SK-N-SH (cell line): ENCODE data around the gene EIPR1. TPM values are rescaled to one million over a fixed set of nuclear protein-coding genes. Genes with fewer than 3 reads are reported as not detected.

Source experiments
- CTCF ChIA-PET: fragments of 300-600, 350-600 bp; formaldehyde crosslinking; extraction: SDS; loops from one replicate; lab custom pipeline; 2021; lab: Yijun Ruan, JAX
- POLR2A ChIA-PET: fragments of 350-600 bp; sonication (Branson Sonifier 250); formaldehyde crosslinking; extraction: SDS; loops from one replicate; lab custom pipeline; 2020; ENCODE audit warnings: antibody characterized with exemption, inconsistent platforms; lab: Yijun Ruan, JAX
- DNase-seq: peaks from one replicate; pipeline ENCODE4 v3.0.0; 2012
- H2AFZ ChIP-seq: fragments of 200-600 bp; sonication (generic); 2 replicates; pipeline ENCODE4 v1.8.1; 2016; ENCODE audit warnings: antibody characterized with exemption, mild to moderate bottlenecking, low read depth
- H3F3A ChIP-seq: fragments of 200-600 bp; sonication (generic); replicated peaks from 2 replicates; pipeline ENCODE3; 2016; ENCODE audit warnings: antibody characterized with exemption, mild to moderate bottlenecking; ENCODE audit not compliant: insufficient read depth
- H3K27ac ChIP-seq, 2 experiments: fragments of 200-500 bp in 1 of 2; fragments of 200-600 bp in 1 of 2; sonication (Bioruptor generic) in 1 of 2; sonication (generic), shearing (Covaris generic) in 1 of 2; 2 replicates each; pipeline versions ENCODE4 v1.5.1 to v1.6.1; 2014 to 2016; ENCODE audit warnings: low read depth in 2 of 2, inconsistent platforms in 1 of 2, low read length in 1 of 2, mild to moderate bottlenecking in 1 of 2, mixed read lengths in 1 of 2
- H3K27me3 ChIP-seq: fragments of 200-600 bp; sonication (generic), shearing (Covaris generic); 2 replicates; pipeline ENCODE4 v1.6.1; 2016; ENCODE audit warnings: mixed run types; ENCODE audit not compliant: insufficient read depth
- H3K36me3 ChIP-seq, 2 experiments: fragments of 200-500 bp in 1 of 2; fragments of 200-600 bp in 1 of 2; sonication (Bioruptor generic) in 1 of 2; sonication (generic) in 1 of 2; replicated peaks in 1 of 2; 2 replicates each; pipeline versions ENCODE3 to v1.5.1; 2014 to 2016; ENCODE audit warnings: low read length in 1 of 2, mild to moderate bottlenecking in 1 of 2; ENCODE audit not compliant: insufficient read depth in 2 of 2, control insufficient read depth in 1 of 2
- H3K4me1 ChIP-seq, 2 experiments: fragments of 200-500 bp in 1 of 2; fragments of 200-600 bp in 1 of 2; sonication (Bioruptor generic) in 1 of 2; sonication (generic), shearing (Covaris generic) in 1 of 2; 2 replicates each; pipeline versions ENCODE4 v1.5.1 to v1.6.1; 2014 to 2016; ENCODE audit warnings: low read depth in 1 of 2, low read length in 1 of 2, mixed run types in 1 of 2; ENCODE audit not compliant: insufficient read depth in 2 of 2, control insufficient read depth in 1 of 2
- H3K4me2 ChIP-seq: fragments of 200-600 bp; sonication (generic), shearing (Covaris generic); 2 replicates; pipeline ENCODE4 v1.6.1; 2017; ENCODE audit warnings: mixed run types
- H3K4me3 ChIP-seq, 2 experiments: fragments of 200-500 bp in 1 of 2; fragments of 200-600 bp in 1 of 2; sonication (Bioruptor generic) in 1 of 2; sonication (generic), shearing (Covaris generic) in 1 of 2; 2 replicates each; pipeline versions ENCODE4 v1.5.1 to v1.8.1; 2014 to 2016; ENCODE audit warnings: low read depth in 2 of 2, inconsistent platforms in 1 of 2, low read length in 1 of 2, mild to moderate bottlenecking in 1 of 2, mixed read lengths in 1 of 2, moderate library complexity in 1 of 2
- H3K79me2 ChIP-seq: fragments of 200-600 bp; sonication (generic); 2 replicates; pipeline ENCODE4 v1.8.1; 2017; ENCODE audit warnings: mild to moderate bottlenecking; ENCODE audit not compliant: insufficient read depth
- H3K9ac ChIP-seq: fragments of 200-600 bp; sonication (generic); 2 replicates; pipeline ENCODE4 v1.6.1; 2017; ENCODE audit warnings: mixed run types
- H3K9me2 ChIP-seq: fragments of 200-600 bp; sonication (generic); 2 replicates; pipeline ENCODE4 v1.6.1; 2017; ENCODE audit warnings: mixed run types
- H3K9me3 ChIP-seq: fragments of 200-600 bp; sonication (generic); 2 replicates; pipeline ENCODE4 v1.6.1; 2017; ENCODE audit warnings: mixed run types, mild to moderate bottlenecking, moderate library complexity
- H4K20me1 ChIP-seq: fragments of 200-600 bp; sonication (generic); 2 replicates; pipeline ENCODE4 v1.6.1; 2017; ENCODE audit warnings: mild to moderate bottlenecking, mixed run types; ENCODE audit not compliant: insufficient read depth
- CHD2 ChIP-seq: fragments of 150-350 bp; IDR thresholded peaks from 2 replicates; pipeline ENCODE4 v1.6.1; 2018; ENCODE audit warnings: low read length; ENCODE audit not compliant: partially characterized antibody
- CTCF ChIP-seq: fragments of 200-600 bp; sonication (generic); IDR thresholded peaks from 2 replicates; pipeline ENCODE4 v1.6.1; 2017; ENCODE audit warnings: antibody characterized with exemption, mild to moderate bottlenecking, moderate library complexity
- FOSL2 ChIP-seq: IDR thresholded peaks from 2 replicates; pipeline ENCODE4 v1.4.0; 2012; ENCODE audit warnings: low read depth, mild to moderate bottlenecking, moderate library complexity, borderline replicate concordance
- FOXM1 ChIP-seq: IDR thresholded peaks from 2 replicates; pipeline ENCODE4 v1.4.0; 2012; ENCODE audit warnings: low read depth, mild to moderate bottlenecking
- GABPA ChIP-seq: IDR thresholded peaks from 2 replicates; pipeline ENCODE4 v1.4.0; 2012; ENCODE audit warnings: low read depth, mild to moderate bottlenecking
- IRF3 ChIP-seq: fragments of 150-350 bp; IDR thresholded peaks from 2 replicates; pipeline ENCODE4 v1.6.1; 2016; ENCODE audit warnings: mild to moderate bottlenecking, low read depth, low read length
- MAX ChIP-seq: IDR thresholded peaks from 2 replicates; pipeline ENCODE4 v1.4.0; 2012; ENCODE audit warnings: low read depth
- MEF2A ChIP-seq: IDR thresholded peaks from 2 replicates; pipeline ENCODE4 v1.4.0; 2012; ENCODE audit warnings: low read depth, borderline replicate concordance
- NRF1 ChIP-seq: IDR thresholded peaks from 2 replicates; pipeline ENCODE4 v1.6.1; 2012; ENCODE audit warnings: low read depth, mild to moderate bottlenecking, low read length
- PBX3 ChIP-seq: IDR thresholded peaks from 2 replicates; pipeline ENCODE4; 2012
- REST ChIP-seq: IDR thresholded peaks from 2 replicates; pipeline ENCODE4 v1.6.1; 2012; ENCODE audit warnings: mild to moderate bottlenecking, low read depth, low read length, moderate library complexity
- RFX5 ChIP-seq: IDR thresholded peaks from 2 replicates; pipeline ENCODE4 v1.6.1; 2012; ENCODE audit warnings: mild to moderate bottlenecking, improper control_type of control experiment, low read length
- USF1 ChIP-seq: IDR thresholded peaks from 2 replicates; pipeline ENCODE4 v1.4.0; 2012; ENCODE audit warnings: low read depth, borderline replicate concordance
- YY1 ChIP-seq: IDR thresholded peaks from 2 replicates; pipeline ENCODE4 v1.4.0; 2012; ENCODE audit warnings: low read depth, mild to moderate bottlenecking
- WGBS: methylation state at CpG from one replicate; pipeline ENCODE4 v1.1.6; 2017; ENCODE audit warnings: low lambda C conversion rate; 5-methylcytosine and 5-hydroxymethylcytosine counted together
- polyA plus RNA-seq, 3 experiments: library from polyadenylated mRNA; depleted of rRNA; stranded (reverse); fragments of >200 nt; gene quantifications; 2 replicates each; pipeline ENCODE4 v1.2.3, GENCODE V29; 2012

EIPR1 gene
- polyA plus RNA-seq, 1 of the 3 experiments (the other 2 are of a cell fraction), result 85.9 TPM

- no peak overlapping the region for H3K9ac ChIP-seq
- TF ChIP-seq FOSL2, result no peak
- TF ChIP-seq REST, result no peak
- no peak for TF ChIP-seq RFX5
- no peak for TF ChIP-seq PBX3
- TF ChIP-seq, all 33 proteins: peak for 0
- Histone ChIP-seq H3K9me3 (no peaks in the 10 kb centered on the region), H3F3A (no peaks in the 10 kb centered on the region), H3K79me2 (peaks cover 5% of the 10 kb centered on the region; the same call in 1 of the 2 replicates), H4K20me1 (no peaks in the 10 kb centered on the region), H3K4me2 (no peak overlapping the region), H3K4me3 (no peak overlapping the region), H2AFZ (no peak overlapping the region), H3K9me2 (no peaks in the 10 kb centered on the region), H3K27me3 (no peaks in the 10 kb centered on the region), H3K27ac (no peak overlapping the region), H3K36me3 (peaks cover 3 to 10% of the 10 kb centered on the region in 2 experiments), H3K4me1 (no peaks in the 10 kb centered on the region; a peak in 1 of 4 replicates)
- no peak for DNase-seq
- POLR2A ChIA-PET, result no interaction called here
- CTCF ChIA-PET, result no interaction called here
- WGBS, result 95% methylated on average over 8 of the region's 8 CpGs
These were observed 36.3 kb downstream of the EIPR1 start for GRCh38 chr2:3341336-3341735.

- ChIA-PET CTCF (no interaction called here), POLR2A (interaction anchor here (0.6 kb wide), 1 partner anchor 225 kb away, joined by 4 read pairs; no protein-coding TSS in a partner anchor)
- Histone ChIP-seq H3K27me3 (no peaks in the 10 kb centered on the region), H3K9me2 (no peaks in the 10 kb centered on the region), H3K4me2 (no peak overlapping the region), H3K36me3 (peaks cover 3 to 17% of the 10 kb centered on the region in 2 experiments), H4K20me1 (no peaks in the 10 kb centered on the region), H3K4me1 (no peaks in the 10 kb centered on the region; a peak in 1 of 4 replicates), H3K79me2 (peaks cover 5% of the 10 kb centered on the region; the same call in 1 of the 2 replicates), H3K9me3 (no peaks in the 10 kb centered on the region), H3F3A (no peaks in the 10 kb centered on the region), H2AFZ (no peak overlapping the region), H3K9ac (no peak overlapping the region), H3K27ac (no peak overlapping the region), H3K4me3 (no peak overlapping the region)
- whole genome bisulfite sequencing, result 98% methylated on average over 10 of the region's 10 CpGs
- DNase-seq, result no peak
- TF ChIP-seq GABPA (no peak), IRF3 (no peak), NRF1 (no peak), MAX (no peak), YY1 (no peak), CTCF (no peak), USF1 (no peak), MEF2A (no peak), FOXM1 (no peak), REST (no peak), CHD2 (no peak)
These were observed 37.5 kb downstream of the EIPR1 start for GRCh38 chr2:3340144-3340543.
